MM.1S (cell line): ENCODE measurements around the gene LONRF3.
A peak's percentile ranks its signal among the peaks of the same experiment; 100 is the strongest.

Experiments used
- DNase-seq: peaks from one replicate; pipeline ENCODE4 v3.0.0-alpha.2; 2015
- H2AFZ ChIP-seq: fragments of 300-600 bp; sonication (generic); 2 replicates; pipeline ENCODE4 v1.6.0; 2016; ENCODE audit warnings: antibody characterized with exemption, low read length
- H3F3A ChIP-seq: fragments of 300-600 bp; sonication (generic); 2 replicates; pipeline ENCODE4 v1.6.1; 2016; ENCODE audit warnings: mild to moderate bottlenecking, antibody characterized with exemption, low read length, moderate library complexity, mixed read lengths; ENCODE audit not compliant: insufficient read depth
- H3K27ac ChIP-seq: fragments of 300-600 bp; sonication (generic); 2 replicates; pipeline ENCODE4 v1.5.1; 2016; ENCODE audit warnings: mild to moderate bottlenecking, low read length
- H3K27me3 ChIP-seq: fragments of 300-600 bp; sonication (generic); replicated peaks from 2 replicates; pipeline ENCODE4 v1.6.0; 2016; ENCODE audit warnings: low read length; ENCODE audit not compliant: insufficient read depth
- H3K36me3 ChIP-seq: fragments of 300-600 bp; sonication (generic); replicated peaks from 2 replicates; pipeline ENCODE4 v1.6.1; 2016; ENCODE audit warnings: mild to moderate bottlenecking, low read length, mixed read lengths; ENCODE audit not compliant: insufficient read depth
- H3K4me1 ChIP-seq: fragments of 300-600 bp; sonication (generic); 2 replicates; pipeline ENCODE4 v1.6.1; 2016; ENCODE audit warnings: low read length, mixed read lengths
- H3K4me2 ChIP-seq: fragments of 300-600 bp; sonication (generic); 2 replicates; pipeline ENCODE4 v1.6.0; 2016; ENCODE audit warnings: low read depth, low read length
- H3K4me3 ChIP-seq: fragments of 300-600 bp; sonication (generic); 2 replicates; pipeline ENCODE4 v1.5.1; 2016; ENCODE audit warnings: low read length, mixed read lengths
- H3K79me2 ChIP-seq: fragments of 300-600 bp; sonication (generic); 2 replicates; pipeline ENCODE4 v1.6.1; 2016; ENCODE audit warnings: mixed run types, low read length, mixed read lengths
- H3K9ac ChIP-seq: fragments of 300-600 bp; sonication (generic); 2 replicates; pipeline ENCODE4 v1.6.1; 2016; ENCODE audit warnings: low read length, mixed read lengths
- H3K9me2 ChIP-seq: fragments of 300-600 bp; sonication (generic); replicated peaks from 2 replicates; pipeline ENCODE4 v1.6.1; 2016; ENCODE audit warnings: mild to moderate bottlenecking, low read length, mixed read lengths; ENCODE audit not compliant: insufficient read depth
- H3K9me3 ChIP-seq: fragments of 300-600 bp; sonication (generic); replicated peaks from 2 replicates; pipeline ENCODE4 v1.6.1; 2016; ENCODE audit warnings: mild to moderate bottlenecking, low read length, mixed read lengths; ENCODE audit not compliant: insufficient read depth
- H4K20me1 ChIP-seq: fragments of 300-600 bp; sonication (generic); 2 replicates; pipeline ENCODE4 v1.6.1; 2016; ENCODE audit warnings: mild to moderate bottlenecking, low read length, moderate library complexity, mixed read lengths; ENCODE audit not compliant: insufficient read depth
- CTCF ChIP-seq: fragments of 300-600 bp; sonication (generic); IDR thresholded peaks from 2 replicates; pipeline ENCODE4 v1.5.1; 2016; ENCODE audit warnings: antibody characterized with exemption, low read length, mixed read lengths
- EZH2 ChIP-seq: fragments of 300-600 bp; sonication (generic); optimal IDR thresholded peaks from 2 replicates; pipeline ENCODE3; 2017; ENCODE audit warnings: low read depth, mild to moderate bottlenecking, antibody characterized with exemption, low read length, mixed read lengths
- EZH2phosphoT487 ChIP-seq: fragments of 300-600 bp; sonication (generic); IDR thresholded peaks from 2 replicates; pipeline ENCODE4 v1.6.1; 2018; ENCODE audit warnings: antibody characterized with exemption, low read length

The LONRF3 gene

GRCh38 chrX:119007189-119007770 lies 32.9 kb downstream of the LONRF3 start:
- Histone ChIP-seq H3K4me3 (no peak overlapping the region), H3K27me3 (no peaks in the 10 kb centered on the region), H3K4me1 (no peaks in the 10 kb centered on the region), H3F3A (no peaks in the 10 kb centered on the region), H3K36me3 (no peaks in the 10 kb centered on the region), H3K4me2 (no peak overlapping the region), H3K27ac (no peak overlapping the region), H2AFZ (no peak overlapping the region), H3K79me2 (no peaks in the 10 kb centered on the region), H4K20me1 (no peaks in the 10 kb centered on the region), H3K9ac (no peak overlapping the region), H3K9me3 (no peaks in the 10 kb centered on the region), H3K9me2 (no peaks in the 10 kb centered on the region)
- no peak for TF ChIP-seq EZH2phosphoT487
- no peak for TF ChIP-seq CTCF
- TF ChIP-seq EZH2: no peak
- DNase-seq: no peak

- no peak overlapping the region for H3K4me3 ChIP-seq
- H3F3A ChIP-seq: no peaks in the 10 kb centered on the region
- no peak overlapping the region for H3K9ac ChIP-seq
- no peak overlapping the region for H3K4me2 ChIP-seq
- H3K4me1 ChIP-seq: no peaks in the 10 kb centered on the region
- H3K9me3 ChIP-seq: no peaks in the 10 kb centered on the region
- no peaks in the 10 kb centered on the region for H3K36me3 ChIP-seq
- no peaks in the 10 kb centered on the region for H4K20me1 ChIP-seq
- no peaks in the 10 kb centered on the region for H3K9me2 ChIP-seq
- H3K79me2 ChIP-seq: no peaks in the 10 kb centered on the region
- H3K27me3 ChIP-seq: no peaks in the 10 kb centered on the region
- DNase-seq: peak; percentile 24
- H3K27ac ChIP-seq: no peak overlapping the region
- H2AFZ ChIP-seq: no peak overlapping the region
- TF ChIP-seq CTCF: peak; percentile 71
- no peak for TF ChIP-seq EZH2phosphoT487
These were observed 33.8 kb downstream of the LONRF3 start for GRCh38 chrX:119008110-119008744.

DNA sequence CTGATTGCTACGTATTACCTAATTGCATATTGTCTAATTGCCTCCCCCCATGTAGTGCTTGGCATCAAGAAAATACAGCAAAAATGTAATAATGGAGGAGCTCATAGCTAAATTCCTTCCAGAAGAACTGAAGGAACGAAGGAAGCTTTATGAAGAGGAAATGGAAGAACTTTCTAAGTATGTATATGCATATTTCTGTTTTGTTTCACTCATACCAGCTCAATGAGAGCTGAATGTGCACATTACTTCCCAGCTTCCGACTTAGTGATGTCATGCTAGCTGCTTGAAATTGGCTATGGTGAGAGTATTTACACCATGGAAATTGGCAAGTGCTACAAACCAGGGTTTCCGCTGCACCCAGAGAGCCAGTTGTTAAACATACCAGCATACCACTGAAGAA lies 34.7 kb downstream of the LONRF3 start:
- no peak for DNase-seq
- Histone ChIP-seq H3K27me3 (no peaks in the 10 kb centered on the region), H3K9me3 (no peaks in the 10 kb centered on the region), H3F3A (no peaks in the 10 kb centered on the region), H3K36me3 (no peaks in the 10 kb centered on the region), H3K79me2 (no peaks in the 10 kb centered on the region), H3K9me2 (no peaks in the 10 kb centered on the region), H3K9ac (no peak overlapping the region), H3K4me2 (no peak overlapping the region), H4K20me1 (no peaks in the 10 kb centered on the region), H3K4me1 (no peaks in the 10 kb centered on the region), H3K4me3 (no peak overlapping the region), H2AFZ (no peak overlapping the region), H3K27ac (no peak overlapping the region)
- TF ChIP-seq EZH2phosphoT487: no peak

DNA sequence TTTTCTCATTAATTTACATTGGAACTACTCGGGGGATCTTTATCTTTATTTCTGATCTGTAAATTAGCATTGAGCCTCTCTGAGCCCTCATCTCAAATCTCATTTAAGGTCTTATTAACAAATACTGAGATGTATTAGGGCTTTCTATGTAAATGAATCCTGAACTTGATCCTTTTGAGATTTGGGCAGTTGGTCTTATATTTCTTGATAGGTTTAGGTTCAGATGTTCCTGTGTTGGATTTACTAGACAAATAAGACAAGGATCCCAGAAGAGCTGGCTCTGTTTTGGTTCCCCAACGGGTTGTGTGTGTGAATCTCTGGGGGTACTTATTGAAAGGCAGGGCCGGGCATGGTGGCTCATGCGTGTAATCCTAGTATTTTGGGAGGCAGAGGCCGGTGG lies 36.1 kb downstream of the LONRF3 start:
- no peaks in the 10 kb centered on the region for H3K9me2 ChIP-seq
- H4K20me1 ChIP-seq: no peaks in the 10 kb centered on the region
- H3K4me2 ChIP-seq: no peak overlapping the region
- no peak overlapping the region for H2AFZ ChIP-seq
- peaks cover 5% of the 10 kb centered on the region; the same call in 1 of the 2 replicates for H3K4me1 ChIP-seq
- H3F3A ChIP-seq: peaks cover 3% of the 10 kb centered on the region; the same call in 1 of the 2 replicates
- no peaks in the 10 kb centered on the region for H3K36me3 ChIP-seq
- no peaks in the 10 kb centered on the region for H3K9me3 ChIP-seq
- DNase-seq: no peak
- H3K27ac ChIP-seq: no peak overlapping the region
- TF ChIP-seq EZH2 (no peak), EZH2phosphoT487 (no peak), CTCF (no peak)
- no peak overlapping the region for H3K4me3 ChIP-seq
- no peak overlapping the region for H3K9ac ChIP-seq
- H3K27me3 ChIP-seq: no peaks in the 10 kb centered on the region
- no peaks in the 10 kb centered on the region for H3K79me2 ChIP-seq
